Measurements from ENCODE around the gene N4BP2L2. TPM values are rescaled to one million over a fixed set of nuclear protein-coding genes. Genes with fewer than 3 reads are reported as not detected.

The N4BP2L2 gene
- polyA plus RNA-seq, 1 donor (not counting 4 experiments of a cell fraction or from before 2014, with no cell fraction given), result 75.4 TPM

- Histone ChIP-seq H3K36me3 (ENCODE audit: control insufficient read depth in 2 of 2, extremely low read depth in 1 of 2, insufficient read depth in 2 of 2, low read length in 2 of 2) (no peaks in the 10 kb centered on the region), H2AFZ (ENCODE audit: control insufficient read depth, low read length) (no peak overlapping the region), H3K27ac (ENCODE audit: control insufficient read depth, insufficient read depth, low read length) (no peak overlapping the region), H3K79me2 (ENCODE audit: control insufficient read depth, insufficient read depth, low read length) (no peaks in the 10 kb centered on the region), H3K9me3 (ENCODE audit: control insufficient read depth, low read depth, low read length) (no peaks in the 10 kb centered on the region), H3K4me1 (ENCODE audit: control insufficient read depth, extremely low read depth, insufficient read depth, low read length) (no peaks in the 10 kb centered on the region), H3K4me3 (ENCODE audit: control insufficient read depth in 2 of 3, extremely low read depth in 1 of 3, insufficient read depth in 2 of 3, low read depth in 1 of 3, low read length in 3 of 3) (no peak overlapping the region), H3K27me3 (ENCODE audit: control insufficient read depth, extremely low read depth, insufficient read depth, low read length) (no peaks in the 10 kb centered on the region), H3K9me1 (ENCODE audit: control insufficient read depth, extremely low read depth, insufficient read depth, low read length) (no peaks in the 10 kb centered on the region), H4K20me1 (ENCODE audit: control insufficient read depth, extremely low read depth, insufficient read depth, low read length) (no peaks in the 10 kb centered on the region), H3K9ac (ENCODE audit: control insufficient read depth, extremely low read depth, insufficient read depth, low read length) (no peak overlapping the region), H3K4me2 (ENCODE audit: control insufficient read depth, extremely low read depth, insufficient read depth, low read depth, low read length) (no peak overlapping the region)
- FAIRE-seq (no peak), DNase-seq (ENCODE audit: low read depth, low spot score) (no peak)
- TF ChIP-seq CTCF (optimal IDR thresholded peaks at IDR 0.05 in 1 of 3, IDR thresholded peaks at IDR 0.05 in 1 of 3, conservative IDR thresholded peaks at IDR 0.05 in 1 of 3; ENCODE audit: extremely low read depth in 1 of 3, insufficient read depth in 2 of 3, low read length in 3 of 3) (no peak), EZH2 (IDR thresholded peaks at IDR 0.05; ENCODE audit: low read length) (no peak)
- dilution Hi-C loops (cut with MboI; ENCODE audit: extremely low pct_ligation_motif_present, low sequenced_read_pairs), result no loop called here
These were observed 6.5 kb upstream of the N4BP2L2 start for GRCh38 chr13:32545083-32545482.

GRCh38 chr13:32542221-32542620 is 3.6 kb upstream of the N4BP2L2 start:
- Histone ChIP-seq H3K4me3 (ENCODE audit: control insufficient read depth in 2 of 3, extremely low read depth in 1 of 3, insufficient read depth in 2 of 3, low read depth in 1 of 3, low read length in 3 of 3) (no peak overlapping the region), H2AFZ (ENCODE audit: control insufficient read depth, low read length) (no peak overlapping the region), H3K9ac (ENCODE audit: control insufficient read depth, extremely low read depth, insufficient read depth, low read length) (no peak overlapping the region), H3K9me3 (ENCODE audit: control insufficient read depth, low read depth, low read length) (no peaks in the 10 kb centered on the region), H3K36me3 (ENCODE audit: control insufficient read depth in 2 of 2, extremely low read depth in 1 of 2, insufficient read depth in 2 of 2, low read length in 2 of 2) (no peaks in the 10 kb centered on the region), H3K27ac (ENCODE audit: control insufficient read depth, insufficient read depth, low read length) (no peak overlapping the region), H3K4me2 (ENCODE audit: control insufficient read depth, extremely low read depth, insufficient read depth, low read depth, low read length) (no peak overlapping the region), H3K9me1 (ENCODE audit: control insufficient read depth, extremely low read depth, insufficient read depth, low read length) (no peaks in the 10 kb centered on the region), H4K20me1 (ENCODE audit: control insufficient read depth, extremely low read depth, insufficient read depth, low read length) (no peaks in the 10 kb centered on the region), H3K27me3 (ENCODE audit: control insufficient read depth, extremely low read depth, insufficient read depth, low read length) (no peaks in the 10 kb centered on the region), H3K79me2 (ENCODE audit: control insufficient read depth, insufficient read depth, low read length) (peaks cover 14% of the 10 kb centered on the region), H3K4me1 (ENCODE audit: control insufficient read depth, extremely low read depth, insufficient read depth, low read length) (peaks cover 3% of the 10 kb centered on the region)
- DNase-seq (ENCODE audit: low read depth, low spot score), result no peak
- no peak for TF ChIP-seq EZH2 (IDR thresholded peaks at IDR 0.05; ENCODE audit: low read length)
- no peak for TF ChIP-seq CTCF (optimal IDR thresholded peaks at IDR 0.05 in 1 of 3, IDR thresholded peaks at IDR 0.05 in 1 of 3, conservative IDR thresholded peaks at IDR 0.05 in 1 of 3; ENCODE audit: extremely low read depth in 1 of 3, insufficient read depth in 2 of 3, low read length in 3 of 3)
- FAIRE-seq, result no peak
- dilution Hi-C loops (cut with MboI; ENCODE audit: extremely low pct_ligation_motif_present, low sequenced_read_pairs), result no loop called here

All from keratinocyte (primary cell).